HG03520 (cell line): ENCODE data around the gene DCAF16.

Source experiments
- ATAC-seq: cut with Tn5 transposase; IDR thresholded peaks from one replicate; pipeline ENCODE4 v1.9.1; 2021; ENCODE audit warnings: mild to moderate bottlenecking, moderate library complexity; ENCODE audit not compliant: unreplicated experiment

The DCAF16 gene

GRCh38 chr4:17785858-17786257 lies 24.7 kb downstream of the DCAF16 start:
- no peak for ATAC-seq

GRCh38 chr4:17781300-17782287 lies 29.0 kb downstream of the DCAF16 start, which contains the start of gene FAM184B:
Gene FAM184B, minus strand, starts transcription at chr4:17781621. Its CDS starts 322 bp downstream, at chr4:17781299.
- no peak for ATAC-seq

GRCh38 chr4:17780501-17781299 lies 29.9 kb downstream of the DCAF16 start:
- ATAC-seq = no peak

- ATAC-seq = no peak
Observed at GRCh38 chr4:17778431-17778830, 32.1 kb downstream of the DCAF16 start.

GRCh38 chr4:17773135-17773698 lies 37.3 kb downstream of the DCAF16 start:
- no peak for ATAC-seq

GRCh38 chr4:17771284-17771908 lies 39.2 kb downstream of the DCAF16 start:
- no peak for ATAC-seq

- ATAC-seq = no peak
Observed at GRCh38 chr4:17770845-17771244, 39.7 kb downstream of the DCAF16 start.

GRCh38 chr4:17769406-17770174 lies 41.0 kb downstream of the DCAF16 start:
- no peak for ATAC-seq

GRCh38 chr4:17766826-17767458 lies 43.6 kb downstream of the DCAF16 start:
- ATAC-seq = no peak

GRCh38 chr4:17765514-17766286 lies 44.9 kb downstream of the DCAF16 start:
- no peak for ATAC-seq

GRCh38 chr4:17763931-17764330 lies 46.6 kb downstream of the DCAF16 start:
- no peak for ATAC-seq

- ATAC-seq = no peak
Observed at GRCh38 chr4:17763416-17763815, 47.1 kb downstream of the DCAF16 start.

- no peak for ATAC-seq
Observed at GRCh38 chr4:17762726-17763125, 47.8 kb downstream of the DCAF16 start.

GRCh38 chr4:17761062-17761461 lies 49.5 kb downstream of the DCAF16 start:
- no peak for ATAC-seq

GRCh38 chr4:17760626-17761025 lies 49.9 kb downstream of the DCAF16 start:
- no peak for ATAC-seq

- ATAC-seq = no peak
Observed at GRCh38 chr4:17758485-17758884, 52.1 kb downstream of the DCAF16 start.

- ATAC-seq = no peak
Observed at GRCh38 chr4:17757621-17758020, 52.9 kb downstream of the DCAF16 start.

- no peak for ATAC-seq
Observed at GRCh38 chr4:17753646-17754045, 56.9 kb downstream of the DCAF16 start.
